Brain microvascular endothelial cell (primary cell): ENCODE measurements around the gene SNN.

Source experiments
- DNase-seq: peaks from one replicate; pipeline ENCODE4 v3.0.0-alpha.2; 2020
- H3K27ac ChIP-seq: fragments of 250-450 bp; sonication (Bioruptor Pico); 2 replicates; pipeline ENCODE4 v1.5.1; 2020; ENCODE audit warnings: mild to moderate bottlenecking, moderate library complexity
- H3K27me3 ChIP-seq: fragments of 250-450 bp; sonication (Bioruptor Pico); replicated peaks from 2 replicates; pipeline ENCODE4 v1.5.1; 2020; ENCODE audit warnings: mild to moderate bottlenecking
- H3K36me3 ChIP-seq: fragments of 250-450 bp; sonication (Bioruptor Pico); replicated peaks from 2 replicates; pipeline ENCODE4 v1.5.1; 2020; ENCODE audit warnings: mild to moderate bottlenecking
- H3K4me3 ChIP-seq: 2 replicates; pipeline ENCODE4 v1.5.1; 2011; ENCODE audit warnings: low read depth, mild to moderate bottlenecking, control low read depth, low read length, moderate library complexity
- CTCF ChIP-seq: IDR thresholded peaks from 2 replicates; pipeline ENCODE4 v1.5.1; 2011; ENCODE audit warnings: low read depth, mild to moderate bottlenecking, moderate library complexity, low read length, control low read depth, inconsistent platforms; ENCODE audit errors: missing control alignments
- in situ Hi-C: cut with HindIII; loops from 2 replicates; pipeline ENCODE4 v1.10.0; 2017; ENCODE audit warnings: low sequenced_read_pairs, low pct_ligation_motif_present

SNN gene

GRCh38 chr16:11632455-11632939, 35.8 kb upstream of the SNN start:
- no peaks in the 10 kb centered on the region for H3K27me3 ChIP-seq
- DNase-seq, result peak; percentile 52
- H3K27ac ChIP-seq, result no peak overlapping the region
- no peaks in the 10 kb centered on the region for H3K36me3 ChIP-seq
- no peak overlapping the region for H3K4me3 ChIP-seq
- TF ChIP-seq CTCF, result no peak
- in situ Hi-C loops, result no loop called here

- DNase-seq, result no peak
- H3K27me3 ChIP-seq, result no peaks in the 10 kb centered on the region
- H3K4me3 ChIP-seq, result no peak overlapping the region
- no peak for TF ChIP-seq CTCF
- no peaks in the 10 kb centered on the region for H3K36me3 ChIP-seq
- in situ Hi-C loops, result no loop called here
- H3K27ac ChIP-seq, result no peak overlapping the region
Measured at GRCh38 chr16:11633113-11633512, 35.1 kb upstream of the SNN start.

GRCh38 chr16:11634312-11634711, 33.9 kb upstream of the SNN start:
- H3K27me3 ChIP-seq, result no peaks in the 10 kb centered on the region
- H3K4me3 ChIP-seq, result no peak overlapping the region
- no peak for DNase-seq
- no peak for TF ChIP-seq CTCF
- no peak overlapping the region for H3K27ac ChIP-seq
- in situ Hi-C loops, result no loop called here
- H3K36me3 ChIP-seq, result no peaks in the 10 kb centered on the region

GRCh38 chr16:11635113-11635652, 33.1 kb upstream of the SNN start:
- H3K36me3 ChIP-seq, result no peaks in the 10 kb centered on the region
- H3K27me3 ChIP-seq, result no peaks in the 10 kb centered on the region
- no peak overlapping the region for H3K4me3 ChIP-seq
- in situ Hi-C loops, result no loop called here
- TF ChIP-seq CTCF, result no peak
- H3K27ac ChIP-seq, result no peak overlapping the region
- no peak for DNase-seq

GRCh38 chr16:11635679-11636171, 32.5 kb upstream of the SNN start:
- in situ Hi-C loops, result no loop called here
- no peak for TF ChIP-seq CTCF

GRCh38 chr16:11636172-11636721, 32.0 kb upstream of the SNN start:
- H3K36me3 ChIP-seq, result no peaks in the 10 kb centered on the region
- no peaks in the 10 kb centered on the region for H3K27me3 ChIP-seq
- in situ Hi-C loops, result no loop called here
- TF ChIP-seq CTCF, result no peak
- no peak for DNase-seq
- H3K4me3 ChIP-seq, result no peak overlapping the region
- no peak overlapping the region for H3K27ac ChIP-seq

More at GRCh38 chr16:11635679-11636171, 32.5 kb upstream of the SNN start:
- Histone ChIP-seq H3K4me3 (no peak overlapping the region), H3K36me3 (no peaks in the 10 kb centered on the region), H3K27me3 (no peaks in the 10 kb centered on the region), H3K27ac (no peak overlapping the region)
- DNase-seq, result no peak
